ENCODE data around the gene TBC1D1. TPM values are rescaled to one million over a fixed set of nuclear protein-coding genes. Genes with fewer than 3 reads are reported as not detected.

Gene TBC1D1
- total and polyA plus RNA-seq, 5 donors = 86.7 to 134 (median 116) TPM

- H3K27ac ChIP-seq (ENCODE audit: low read length) = no peak overlapping the region
Observed at GRCh38 chr4:37924946-37925345, 34.1 kb downstream of the TBC1D1 start.

GRCh38 chr4:37927434-37927833, 36.5 kb downstream of the TBC1D1 start:
- Histone ChIP-seq H3K27ac (ENCODE audit: low read length) (no peak overlapping the region), H3K9me3 (ENCODE audit: control insufficient read depth, low read length) (no peaks in the 10 kb centered on the region), H3K4me3 (ENCODE audit: low read length) (no peak overlapping the region), H3K27me3 (ENCODE audit: control insufficient read depth, insufficient read depth) (no peaks in the 10 kb centered on the region), H3K4me1 (ENCODE audit: control insufficient read depth, insufficient read depth, low read length) (peaks cover 1% of the 10 kb centered on the region)
- ATAC-seq (no peak), DNase-seq (no peak)
- intact Hi-C loops (cut with DNase I) = no loop called here
- WGBS = 82% methylated on average over 4 of the region's 4 CpGs

More at GRCh38 chr4:37924946-37925345, 34.1 kb downstream of the TBC1D1 start:
- ATAC-seq = no peak
- Histone ChIP-seq H3K9me3 (ENCODE audit: control insufficient read depth, low read length) (no peaks in the 10 kb centered on the region), H3K4me1 (ENCODE audit: control insufficient read depth, insufficient read depth, low read length) (peaks cover 3% of the 10 kb centered on the region), H3K27me3 (ENCODE audit: control insufficient read depth, insufficient read depth) (no peaks in the 10 kb centered on the region), H3K4me3 (ENCODE audit: low read length) (no peak overlapping the region)
- no peak for DNase-seq
- intact Hi-C loops (cut with DNase I) = no loop called here
- WGBS = 78% methylated on average over 7 of the region's 7 CpGs

- Histone ChIP-seq H3K9me3 (ENCODE audit: control insufficient read depth, low read length) (no peaks in the 10 kb centered on the region), H3K27ac (ENCODE audit: low read length) (no peak overlapping the region), H3K27me3 (ENCODE audit: control insufficient read depth, insufficient read depth) (no peaks in the 10 kb centered on the region), H3K4me1 (ENCODE audit: control insufficient read depth, insufficient read depth, low read length) (peaks cover 1% of the 10 kb centered on the region), H3K4me3 (ENCODE audit: low read length) (no peak overlapping the region)
- WGBS = 64% methylated on average over 12 of the region's 12 CpGs
- DNase-seq (no peak), ATAC-seq (no peak)
- intact Hi-C loops (cut with DNase I) = no loop called here
Observed at GRCh38 chr4:37928426-37929416, 37.8 kb downstream of the TBC1D1 start.

DNA sequence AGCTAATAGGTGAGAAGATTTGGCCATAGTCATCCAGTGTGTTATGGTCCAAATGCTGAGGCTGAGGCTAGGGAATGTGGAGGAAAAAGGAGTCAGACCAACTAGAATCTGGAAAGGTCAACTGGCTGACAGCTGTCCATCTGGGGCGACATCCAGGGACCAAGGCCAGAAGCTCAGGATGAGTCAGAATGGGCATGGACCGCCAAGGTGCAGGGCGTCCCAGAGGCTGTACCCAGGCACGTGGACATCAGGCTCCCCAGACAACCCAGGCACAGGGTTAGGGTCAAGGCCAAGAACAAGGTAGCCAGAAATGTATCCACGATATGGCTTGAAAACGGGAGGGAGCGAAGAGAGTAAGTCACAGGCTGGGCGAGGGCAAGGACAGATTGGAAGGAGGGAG, 43.2 kb downstream of the TBC1D1 start:
- H3K9me3 ChIP-seq (ENCODE audit: control insufficient read depth, low read length) = no peaks in the 10 kb centered on the region
- peaks cover 9% of the 10 kb centered on the region for H3K4me1 ChIP-seq (ENCODE audit: control insufficient read depth, insufficient read depth, low read length)
- no peaks in the 10 kb centered on the region for H3K27me3 ChIP-seq (ENCODE audit: control insufficient read depth, insufficient read depth)
- H3K4me3 ChIP-seq (ENCODE audit: low read length) = no peak overlapping the region
- no peak for ATAC-seq
- H3K27ac ChIP-seq (ENCODE audit: low read length) = no peak overlapping the region
- DNase-seq = no peak
- intact Hi-C loops (cut with DNase I) = no loop called here
- WGBS = 93% methylated on average over 8 of the region's 8 CpGs

GRCh38 chr4:37934609-37935008, 43.7 kb downstream of the TBC1D1 start:
- H3K27me3 ChIP-seq (ENCODE audit: control insufficient read depth, insufficient read depth) = no peaks in the 10 kb centered on the region
- no peak overlapping the region for H3K27ac ChIP-seq (ENCODE audit: low read length)
- no peak overlapping the region for H3K4me3 ChIP-seq (ENCODE audit: low read length)
- no peak for DNase-seq
- intact Hi-C loops (cut with DNase I) = no loop called here
- 71% methylated on average over 3 of the region's 3 CpGs for WGBS
- no peaks in the 10 kb centered on the region for H3K9me3 ChIP-seq (ENCODE audit: control insufficient read depth, low read length)
- peaks cover 9% of the 10 kb centered on the region for H3K4me1 ChIP-seq (ENCODE audit: control insufficient read depth, insufficient read depth, low read length)
- no peak for ATAC-seq

DNA sequence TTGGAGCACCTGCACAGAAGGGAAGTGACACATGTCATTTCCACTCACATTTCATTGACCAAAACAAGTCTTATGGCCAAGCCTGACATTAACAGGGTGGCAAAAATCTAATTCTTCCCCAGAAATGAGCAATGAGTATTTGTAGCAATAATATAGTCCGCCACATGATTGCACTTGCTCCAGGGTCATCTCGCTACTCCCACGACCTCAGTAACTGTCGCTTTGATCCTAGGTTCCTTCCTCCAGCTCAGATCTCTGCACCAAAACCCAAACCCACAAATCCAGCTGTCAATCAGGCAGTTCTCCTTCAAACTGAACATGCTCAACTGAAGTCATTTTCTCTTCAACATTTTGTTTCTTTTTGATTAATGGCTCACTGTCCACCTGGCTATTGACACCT, 44.1 kb downstream of the TBC1D1 start:
- no peak for DNase-seq
- Histone ChIP-seq H3K4me3 (ENCODE audit: low read length) (no peak overlapping the region), H3K27me3 (ENCODE audit: control insufficient read depth, insufficient read depth) (no peaks in the 10 kb centered on the region), H3K4me1 (ENCODE audit: control insufficient read depth, insufficient read depth, low read length) (peaks cover 9% of the 10 kb centered on the region), H3K9me3 (ENCODE audit: control insufficient read depth, low read length) (no peaks in the 10 kb centered on the region), H3K27ac (ENCODE audit: low read length) (no peak overlapping the region)
- ATAC-seq = no peak
- intact Hi-C loops (cut with DNase I) = no loop called here
- WGBS = 78% methylated on average over 4 of the region's 4 CpGs

- Histone ChIP-seq H3K4me1 (ENCODE audit: control insufficient read depth, insufficient read depth, low read length) (peaks cover 9% of the 10 kb centered on the region), H3K27me3 (ENCODE audit: control insufficient read depth, insufficient read depth) (no peaks in the 10 kb centered on the region), H3K4me3 (ENCODE audit: low read length) (no peak overlapping the region), H3K27ac (ENCODE audit: low read length) (peak overlapping the region; percentile 67), H3K9me3 (ENCODE audit: control insufficient read depth, low read length) (no peaks in the 10 kb centered on the region)
- intact Hi-C loops (cut with DNase I) = no loop called here
- ATAC-seq = peak; percentile 95 to 96
- 50% methylated on average over 7 of the region's 7 CpGs for WGBS
- peak; percentile 52 to 73 (median 66) for DNase-seq
Observed at GRCh38 chr4:37936889-37937498, 46.1 kb downstream of the TBC1D1 start.

DNA sequence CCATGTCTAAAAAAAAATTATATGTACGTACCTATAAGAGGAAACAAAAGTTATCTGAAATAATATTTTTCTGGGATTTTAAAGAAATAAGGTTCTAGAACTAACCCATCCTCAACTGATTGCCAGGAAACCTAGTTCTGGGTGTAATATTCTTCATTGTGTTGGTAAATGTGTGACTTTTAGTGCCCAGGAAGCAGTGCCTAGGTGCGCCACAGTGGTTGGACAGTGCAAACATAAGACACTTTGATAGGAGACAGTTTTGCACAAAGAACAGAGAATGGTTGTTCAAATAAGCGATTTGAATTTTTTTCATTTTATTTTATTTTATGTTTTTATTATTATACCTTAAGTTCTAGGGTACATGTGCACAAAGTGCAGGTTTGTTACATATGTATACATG, 47.3 kb downstream of the TBC1D1 start:
- no peak for ATAC-seq
- intact Hi-C loops (cut with DNase I) = no loop called here
- no peak overlapping the region for H3K27ac ChIP-seq (ENCODE audit: low read length)
- H3K27me3 ChIP-seq (ENCODE audit: control insufficient read depth, insufficient read depth) = no peaks in the 10 kb centered on the region
- H3K4me1 ChIP-seq (ENCODE audit: control insufficient read depth, insufficient read depth, low read length) = peaks cover 9% of the 10 kb centered on the region
- no peak overlapping the region for H3K4me3 ChIP-seq (ENCODE audit: low read length)
- no peak for DNase-seq
- WGBS = 99% methylated on average over 3 of the region's 3 CpGs
- no peaks in the 10 kb centered on the region for H3K9me3 ChIP-seq (ENCODE audit: control insufficient read depth, low read length)

DNA sequence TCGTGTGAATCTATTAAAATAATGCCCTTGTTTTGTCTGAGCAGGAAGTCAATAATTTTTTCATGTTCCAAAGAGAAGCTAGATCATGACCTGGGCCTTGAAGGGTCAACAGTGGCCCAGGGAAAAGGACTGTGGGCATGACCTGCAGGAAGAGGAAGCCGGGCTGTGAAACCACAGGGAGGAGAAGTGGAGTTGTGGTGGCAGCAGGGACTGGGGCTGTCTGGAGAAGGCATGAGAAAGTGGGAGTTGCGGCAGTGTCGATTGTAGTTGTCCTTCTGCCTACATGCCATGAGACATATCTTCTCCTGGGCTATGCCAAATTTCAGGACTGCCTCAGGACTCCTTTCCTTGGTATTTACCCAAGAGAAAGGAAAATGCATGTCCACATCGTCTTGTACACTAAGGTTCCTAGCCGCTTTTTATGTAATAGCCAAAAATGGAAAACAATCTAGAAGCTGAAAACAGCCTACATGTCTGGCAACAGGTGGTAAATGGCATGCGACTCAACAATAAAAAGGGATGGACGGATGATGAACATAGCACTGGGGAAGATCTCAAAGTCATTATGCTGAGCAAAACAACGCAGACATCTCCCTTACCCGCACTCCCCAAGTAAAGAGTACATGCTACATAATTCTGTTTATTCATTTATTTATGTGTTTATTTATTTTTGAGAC, 55.8 kb downstream of the TBC1D1 start:
- intact Hi-C loops (cut with DNase I) = no loop called here

DNA sequence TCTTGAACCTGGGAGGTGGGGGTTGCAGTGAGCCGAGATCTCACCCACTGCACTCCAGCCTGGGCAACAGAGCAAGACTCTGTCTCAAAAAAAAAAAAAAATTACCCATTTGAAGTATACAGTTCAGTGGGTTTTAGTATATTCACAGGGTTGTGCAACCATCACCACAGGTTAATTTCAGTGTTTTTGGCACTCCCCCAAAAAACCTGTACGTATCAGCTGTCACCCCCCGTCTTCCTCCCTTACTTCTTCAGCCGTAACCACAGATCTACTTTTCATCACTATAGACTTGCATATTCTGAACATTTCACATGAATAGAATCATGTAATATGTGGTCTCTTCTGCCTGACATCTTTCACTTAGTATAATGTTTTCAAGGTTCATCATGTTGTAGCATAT, 57.7 kb downstream of the TBC1D1 start:
- WGBS = 76% methylated on average over 4 of the region's 4 CpGs
- intact Hi-C loops (cut with DNase I) = no loop called here

More for the DNA sequence above, 55.8 kb downstream of the TBC1D1 start:
- H3K27me3 ChIP-seq (ENCODE audit: control insufficient read depth, insufficient read depth) = no peaks in the 10 kb centered on the region
- ATAC-seq (peak; percentile 40 to 48), DNase-seq (peak in 1 of 3 donors; percentile 65)
- peaks cover 4% of the 10 kb centered on the region for H3K4me1 ChIP-seq (ENCODE audit: control insufficient read depth, insufficient read depth, low read length)
- H3K9me3 ChIP-seq (ENCODE audit: control insufficient read depth, low read length) = no peaks in the 10 kb centered on the region
- WGBS = 68% methylated on average over 10 of the region's 10 CpGs
- no peak overlapping the region for H3K4me3 ChIP-seq (ENCODE audit: low read length)
- H3K27ac ChIP-seq (ENCODE audit: low read length) = peak overlapping the region; percentile 55

More for the DNA sequence above, 57.7 kb downstream of the TBC1D1 start:
- Histone ChIP-seq H3K4me1 (ENCODE audit: control insufficient read depth, insufficient read depth, low read length) (peaks cover 4% of the 10 kb centered on the region), H3K27me3 (ENCODE audit: control insufficient read depth, insufficient read depth) (no peaks in the 10 kb centered on the region), H3K4me3 (ENCODE audit: low read length) (no peak overlapping the region), H3K9me3 (ENCODE audit: control insufficient read depth, low read length) (no peaks in the 10 kb centered on the region), H3K27ac (ENCODE audit: low read length) (no peak overlapping the region)
- no peak for DNase-seq
- no peak for ATAC-seq
